Endothelial cell of umbilical vein (primary cell): ENCODE data around the gene OXER1. TPM values are rescaled to one million over a fixed set of nuclear protein-coding genes. Genes with fewer than 3 reads are reported as not detected.

Experiments
- BruUV-seq: library from RNA; stranded (reverse); fragments of 400-500 nt; replicated peaks from 2 replicates; lab custom pipeline; 2021; lab: Mats Ljungman, UMichigan
- CTCF ChIA-PET: fragments of 300-600, 350-600 bp; sonication (Branson Sonifier 250); formaldehyde crosslinking; loops from one replicate; lab custom pipeline; 2021; ENCODE audit warnings: antibody characterized with exemption, inconsistent platforms; lab: Charles Lee
- POLR2A ChIA-PET: fragments of 300-600, 350-600 bp; sonication (Branson Sonifier 250); formaldehyde crosslinking; loops from one replicate; lab custom pipeline; 2021; ENCODE audit warnings: antibody characterized with exemption, inconsistent platforms; lab: Charles Lee
- DNase-seq: peaks from one replicate; pipeline ENCODE4 v3.0.0-alpha.2; 2011; ENCODE audit warnings: low read depth, low spot score
- FAIRE-seq: peaks from 2 replicates; lab custom pipeline; 2011; peaks lifted over from hg19 to GRCh38; lab: Jason Lieb, UNC
- H2AFZ ChIP-seq: 2 replicates; pipeline ENCODE4 v1.6.0; 2012; ENCODE audit warnings: low read depth, low read length, control low read depth, inconsistent platforms
- H3K27ac ChIP-seq: 2 replicates; pipeline ENCODE4 v1.5.1; 2011; ENCODE audit warnings: low read depth, mild to moderate bottlenecking, control low read depth, low read length, moderate library complexity; ENCODE audit not compliant: insufficient read depth
- H3K27me3 ChIP-seq, 2 experiments: 2 replicates each; pipeline versions ENCODE4 v1.6.0 to v1.6.1; 2011; ENCODE audit warnings: low read length in 2 of 2, mixed read lengths in 1 of 2; ENCODE audit not compliant: control insufficient read depth in 2 of 2, insufficient read depth in 2 of 2
- H3K36me3 ChIP-seq, 2 experiments: 2 replicates in 1 of 2; 3 replicates in 1 of 2; pipeline ENCODE4 v1.5.1; 2011; ENCODE audit warnings: low read length in 2 of 2, mild to moderate bottlenecking in 1 of 2, moderate library complexity in 1 of 2; ENCODE audit not compliant: control insufficient read depth in 2 of 2, insufficient read depth in 2 of 2; ENCODE audit errors: extremely low read depth in 1 of 2
- H3K4me1 ChIP-seq: 3 replicates; pipeline ENCODE4 v1.5.1; 2011; ENCODE audit warnings: mild to moderate bottlenecking, low read length; ENCODE audit not compliant: control insufficient read depth, insufficient read depth; ENCODE audit errors: extremely low read depth
- H3K4me2 ChIP-seq: 2 replicates; pipeline ENCODE4 v1.6.1; 2011; ENCODE audit warnings: low read length, control low read depth, mixed read lengths; ENCODE audit not compliant: insufficient read depth
- H3K4me3 ChIP-seq, 3 experiments: fragments of 200-600 bp in 1 of 3; sonication (generic), shearing (Covaris generic) in 1 of 3; replicated peaks in 1 of 3; 2 replicates each; pipeline ENCODE4 v1.5.1; 2011 to 2016; ENCODE audit warnings: control low read depth in 3 of 3, low read length in 3 of 3, mild to moderate bottlenecking in 2 of 3, inconsistent platforms in 1 of 3, low read depth in 1 of 3, moderate library complexity in 1 of 3; ENCODE audit not compliant: insufficient read depth in 1 of 3
- H3K79me2 ChIP-seq: 2 replicates; pipeline ENCODE4 v1.6.0; 2012; ENCODE audit warnings: low read length, inconsistent platforms; ENCODE audit not compliant: control insufficient read depth, insufficient read depth
- H3K9ac ChIP-seq: replicated peaks from 2 replicates; pipeline ENCODE3; 2011; ENCODE audit warnings: low read length, control low read depth; ENCODE audit not compliant: insufficient read depth; ENCODE audit errors: extremely low read depth
- H3K9me1 ChIP-seq: replicated peaks from 3 replicates; pipeline ENCODE4 v1.6.0; 2011; ENCODE audit warnings: mild to moderate bottlenecking, low read length; ENCODE audit not compliant: control insufficient read depth, insufficient read depth; ENCODE audit errors: extremely low read depth
- H3K9me3 ChIP-seq: replicated peaks from 2 replicates; pipeline ENCODE4 v1.5.1; 2012; ENCODE audit warnings: low read length, inconsistent platforms; ENCODE audit not compliant: control insufficient read depth, insufficient read depth
- H4K20me1 ChIP-seq: replicated peaks from 2 replicates; pipeline ENCODE3; 2011; ENCODE audit warnings: mild to moderate bottlenecking, low read length; ENCODE audit not compliant: control insufficient read depth, insufficient read depth; ENCODE audit errors: extremely low read depth
- EZH2 ChIP-seq: IDR thresholded peaks from 2 replicates; pipeline ENCODE4 v1.6.1; 2012; ENCODE audit warnings: borderline replicate concordance, low read depth, mild to moderate bottlenecking, moderate library complexity, low read length, inconsistent platforms; ENCODE audit not compliant: severe bottlenecking
- FOS ChIP-seq: IDR thresholded peaks from 2 replicates; pipeline ENCODE4 v1.6.1; 2011; ENCODE audit warnings: mild to moderate bottlenecking, low read length, moderate library complexity, borderline replicate concordance; ENCODE audit not compliant: insufficient read depth
- GATA2 ChIP-seq: IDR thresholded peaks from 2 replicates; pipeline ENCODE4 v1.7.0; 2011; ENCODE audit warnings: low read depth, mild to moderate bottlenecking, moderate library complexity, mixed read lengths, low read length; ENCODE audit not compliant: insufficient read length, insufficient read depth
- JUN ChIP-seq: IDR thresholded peaks from 2 replicates; pipeline ENCODE4 v1.6.1; 2011; ENCODE audit warnings: borderline replicate concordance, low read depth; ENCODE audit not compliant: insufficient read length, insufficient read depth
- MAX ChIP-seq: IDR thresholded peaks from 2 replicates; pipeline ENCODE4 v1.6.1; 2011; ENCODE audit not compliant: insufficient read depth, insufficient read length
- MYC ChIP-seq: IDR thresholded peaks from one replicate; pipeline ENCODE4 v1.6.1; 2011; ENCODE audit warnings: mild to moderate bottlenecking, low read depth, low read length
- POLR2A ChIP-seq: IDR thresholded peaks from 2 replicates; pipeline ENCODE4 v1.6.1; 2012; ENCODE audit warnings: low read depth, mild to moderate bottlenecking, control low read depth, low read length
- POLR2AphosphoS5 ChIP-seq: IDR thresholded peaks from 2 replicates; pipeline ENCODE4 v1.6.1; 2012; ENCODE audit warnings: low read depth, mild to moderate bottlenecking, control low read depth, low read length, moderate library complexity; ENCODE audit not compliant: insufficient read depth
- dilution Hi-C: fragments of 300-500 bp; cut with MboI; formaldehyde crosslinking; loops from one replicate; pipeline ENCODE4 v1.15.0; 2019; ENCODE audit warnings: low sequenced_read_pairs; ENCODE audit not compliant: extremely low pct_ligation_motif_present
- intact Hi-C: fragments of 100-400 bp; cut with micrococcal nuclease; formaldehyde crosslinking; loops from one replicate; pipeline ENCODE4 v1.10.0; 2022
- polyA plus RNA-seq, 4 experiments: library from polyadenylated mRNA; depleted of rRNA in 3 of 4; stranded (reverse) in 3 of 4; unstranded in 1 of 4; fragments of >200 nt; gene quantifications; 2 replicates each; pipeline versions ENCODE4 v1.2.1 to v1.2.3, GENCODE V29; 2011 to 2012; ENCODE audit warnings: missing spikeins in 1 of 4
- total RNA-seq: library from RNA; stranded (reverse); gene quantifications from 2 replicates; pipeline ENCODE4 v1.2.3, GENCODE V29; 2021
- TF ChIP-seq, protein P1 (sequence below), 2 donors: IDR thresholded peaks; 1 replicate in 1 of 2; 2 replicates in 1 of 2; pipeline ENCODE4 v1.5.1; 2011; ENCODE audit warnings: low read length in 2 of 2, mild to moderate bottlenecking in 2 of 2, moderate library complexity in 2 of 2, control low read depth in 1 of 2, inconsistent platforms in 1 of 2, low read depth in 1 of 2; ENCODE audit not compliant: insufficient read depth in 1 of 2; ENCODE audit errors: extremely low read depth in 1 of 2

OXER1 gene
- total and polyA plus RNA-seq, 2 donors (not counting 3 experiments of a cell fraction or from before 2014, with no cell fraction given) = 0.18 TPM

GRCh38 chr2:42713920-42714319 is 50.0 kb downstream of the OXER1 start:
- CTCF ChIA-PET = interaction anchor here (0.8 kb wide), 1 partner anchor 51 kb away, joined by 3 read pairs; no protein-coding TSS in a partner anchor
- POLR2A ChIA-PET = no interaction called here
- H3K9ac ChIP-seq = no peak overlapping the region
- no peaks in the 10 kb centered on the region for H3K9me3 ChIP-seq
- H3K4me2 ChIP-seq = no peak overlapping the region
- H3K27me3 ChIP-seq = no peaks in the 10 kb centered on the region
- H3K9me1 ChIP-seq = no peaks in the 10 kb centered on the region
- no peak overlapping the region for H3K27ac ChIP-seq
- DNase-seq (no peak), FAIRE-seq (no peak)
- no TSS peak for BruUV-seq
- H3K36me3 ChIP-seq = peaks cover 0 to 4% of the 10 kb centered on the region in 2 experiments
- H4K20me1 ChIP-seq = no peaks in the 10 kb centered on the region
- intact Hi-C loops (no loop called here), dilution Hi-C loops (no loop called here)
- no peaks in the 10 kb centered on the region for H3K79me2 ChIP-seq
- no peak overlapping the region for H3K4me3 ChIP-seq
- H3K4me1 ChIP-seq = no peaks in the 10 kb centered on the region
- H2AFZ ChIP-seq = no peak overlapping the region
- no peak for TF ChIP-seq POLR2A
- no peak for TF ChIP-seq JUN

DNA sequence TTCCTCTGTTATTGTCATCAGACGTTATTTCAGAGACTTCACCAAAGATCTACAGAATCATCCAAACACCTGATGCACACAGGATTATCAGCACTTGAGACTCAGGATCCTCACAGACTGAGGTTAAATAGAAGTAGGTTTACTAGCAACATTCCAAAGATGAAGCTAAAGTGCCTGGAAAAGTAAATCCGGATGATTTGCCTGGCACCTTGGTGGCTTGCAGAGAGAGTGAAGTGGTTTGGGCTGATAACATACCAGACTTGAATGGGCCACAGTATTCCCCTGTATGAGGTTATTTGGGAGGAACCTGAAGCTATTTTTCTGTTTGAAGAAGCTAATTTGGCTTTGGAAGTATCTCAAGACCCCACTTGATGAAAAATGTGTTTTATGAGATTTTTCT is 51.0 kb downstream of the OXER1 start:
- POLR2A ChIA-PET = no interaction called here
- dilution Hi-C loops = no loop called here
- no peak overlapping the region for H2AFZ ChIP-seq

More for the DNA sequence above, 51.0 kb downstream of the OXER1 start:
- no peaks in the 10 kb centered on the region for H3K27me3 ChIP-seq
- CTCF ChIA-PET = interaction anchor here (0.8 kb wide), 1 partner anchor 50 kb away, joined by 3 read pairs; no protein-coding TSS in a partner anchor
- H3K4me2 ChIP-seq = no peak overlapping the region
- H3K27ac ChIP-seq = no peak overlapping the region
- H3K9ac ChIP-seq = no peak overlapping the region
- H3K9me1 ChIP-seq = no peaks in the 10 kb centered on the region
- no peaks in the 10 kb centered on the region for H3K4me1 ChIP-seq
- H3K4me3 ChIP-seq = no peak overlapping the region
- TF ChIP-seq GATA2 (no peak), POLR2A (no peak), FOS (no peak), POLR2AphosphoS5 (no peak), JUN (no peak), MYC (no peak), EZH2 (no peak), MAX (no peak)
- TF ChIP-seq, protein P1, sequence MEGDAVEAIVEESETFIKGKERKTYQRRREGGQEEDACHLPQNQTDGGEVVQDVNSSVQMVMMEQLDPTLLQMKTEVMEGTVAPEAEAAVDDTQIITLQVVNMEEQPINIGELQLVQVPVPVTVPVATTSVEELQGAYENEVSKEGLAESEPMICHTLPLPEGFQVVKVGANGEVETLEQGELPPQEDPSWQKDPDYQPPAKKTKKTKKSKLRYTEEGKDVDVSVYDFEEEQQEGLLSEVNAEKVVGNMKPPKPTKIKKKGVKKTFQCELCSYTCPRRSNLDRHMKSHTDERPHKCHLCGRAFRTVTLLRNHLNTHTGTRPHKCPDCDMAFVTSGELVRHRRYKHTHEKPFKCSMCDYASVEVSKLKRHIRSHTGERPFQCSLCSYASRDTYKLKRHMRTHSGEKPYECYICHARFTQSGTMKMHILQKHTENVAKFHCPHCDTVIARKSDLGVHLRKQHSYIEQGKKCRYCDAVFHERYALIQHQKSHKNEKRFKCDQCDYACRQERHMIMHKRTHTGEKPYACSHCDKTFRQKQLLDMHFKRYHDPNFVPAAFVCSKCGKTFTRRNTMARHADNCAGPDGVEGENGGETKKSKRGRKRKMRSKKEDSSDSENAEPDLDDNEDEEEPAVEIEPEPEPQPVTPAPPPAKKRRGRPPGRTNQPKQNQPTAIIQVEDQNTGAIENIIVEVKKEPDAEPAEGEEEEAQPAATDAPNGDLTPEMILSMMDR (IDR thresholded peaks at IDR 0.05; ENCODE audit: extremely low read depth in 1 of 2, insufficient read depth in 1 of 2, low read depth in 1 of 2, low read length in 2 of 2) = no peak
- H3K79me2 ChIP-seq = no peaks in the 10 kb centered on the region
- no peaks in the 10 kb centered on the region for H4K20me1 ChIP-seq
- FAIRE-seq = no peak
- peaks cover 0 to 4% of the 10 kb centered on the region in 2 experiments for H3K36me3 ChIP-seq
- BruUV-seq = no TSS peak
- no peak for DNase-seq
- H3K9me3 ChIP-seq = no peaks in the 10 kb centered on the region
- intact Hi-C loops = no loop called here
